LNCAP (cell line): Measurements from ENCODE around the gene CLP1.
A peak's percentile ranks its signal among the peaks of the same experiment; 100 is the strongest.

ENCODE experiments used
- TF ChIP-seq, protein P1 (sequence below): fragments of 450-650 bp; IDR thresholded peaks from 2 replicates; pipeline ENCODE4 v1.5.1; 2017; ENCODE audit warnings: mild to moderate bottlenecking

The CLP1 gene

DNA sequence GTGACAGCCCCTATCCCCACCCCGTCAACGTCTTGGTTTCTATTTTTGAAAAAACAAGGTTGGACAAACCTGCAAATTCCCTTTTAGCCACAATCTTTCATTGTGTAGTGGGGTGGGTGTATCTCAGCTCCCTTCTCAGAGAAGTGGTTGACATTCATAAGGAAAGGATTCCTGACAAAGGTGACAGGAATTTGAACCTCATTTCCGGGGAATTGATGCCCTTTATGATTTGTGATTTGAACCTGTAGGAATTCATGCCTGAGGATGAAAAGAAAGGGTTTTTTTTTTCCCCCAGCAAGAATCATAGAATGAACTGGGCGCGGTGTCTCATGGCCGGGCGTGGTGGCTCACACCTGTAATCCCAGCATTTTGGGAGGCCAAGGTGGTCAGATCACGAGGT is 22.3 kb upstream of the CLP1 start:
- TF ChIP-seq, protein P1, sequence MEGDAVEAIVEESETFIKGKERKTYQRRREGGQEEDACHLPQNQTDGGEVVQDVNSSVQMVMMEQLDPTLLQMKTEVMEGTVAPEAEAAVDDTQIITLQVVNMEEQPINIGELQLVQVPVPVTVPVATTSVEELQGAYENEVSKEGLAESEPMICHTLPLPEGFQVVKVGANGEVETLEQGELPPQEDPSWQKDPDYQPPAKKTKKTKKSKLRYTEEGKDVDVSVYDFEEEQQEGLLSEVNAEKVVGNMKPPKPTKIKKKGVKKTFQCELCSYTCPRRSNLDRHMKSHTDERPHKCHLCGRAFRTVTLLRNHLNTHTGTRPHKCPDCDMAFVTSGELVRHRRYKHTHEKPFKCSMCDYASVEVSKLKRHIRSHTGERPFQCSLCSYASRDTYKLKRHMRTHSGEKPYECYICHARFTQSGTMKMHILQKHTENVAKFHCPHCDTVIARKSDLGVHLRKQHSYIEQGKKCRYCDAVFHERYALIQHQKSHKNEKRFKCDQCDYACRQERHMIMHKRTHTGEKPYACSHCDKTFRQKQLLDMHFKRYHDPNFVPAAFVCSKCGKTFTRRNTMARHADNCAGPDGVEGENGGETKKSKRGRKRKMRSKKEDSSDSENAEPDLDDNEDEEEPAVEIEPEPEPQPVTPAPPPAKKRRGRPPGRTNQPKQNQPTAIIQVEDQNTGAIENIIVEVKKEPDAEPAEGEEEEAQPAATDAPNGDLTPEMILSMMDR: no peak

DNA sequence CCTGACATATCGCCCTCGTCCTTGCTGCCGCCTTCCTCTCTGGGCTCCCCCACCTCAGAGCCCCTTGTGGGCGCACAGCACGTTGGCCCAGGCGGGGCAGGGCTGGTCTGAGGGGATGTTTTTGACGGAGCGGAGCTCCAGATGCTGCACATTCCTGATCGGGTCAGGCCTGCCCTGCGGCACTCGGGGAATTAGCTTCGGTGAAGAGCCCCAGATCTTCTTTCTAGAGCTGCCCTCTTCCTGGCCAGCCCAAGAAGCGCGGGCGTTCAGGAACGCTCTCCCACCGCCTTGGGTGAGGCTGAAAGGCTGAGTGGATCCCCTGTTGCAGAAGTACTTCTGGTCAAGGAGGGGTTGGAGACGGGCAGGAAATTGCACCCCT is 19.9 kb upstream of the CLP1 start:
- TF ChIP-seq, protein P1: no peak

DNA sequence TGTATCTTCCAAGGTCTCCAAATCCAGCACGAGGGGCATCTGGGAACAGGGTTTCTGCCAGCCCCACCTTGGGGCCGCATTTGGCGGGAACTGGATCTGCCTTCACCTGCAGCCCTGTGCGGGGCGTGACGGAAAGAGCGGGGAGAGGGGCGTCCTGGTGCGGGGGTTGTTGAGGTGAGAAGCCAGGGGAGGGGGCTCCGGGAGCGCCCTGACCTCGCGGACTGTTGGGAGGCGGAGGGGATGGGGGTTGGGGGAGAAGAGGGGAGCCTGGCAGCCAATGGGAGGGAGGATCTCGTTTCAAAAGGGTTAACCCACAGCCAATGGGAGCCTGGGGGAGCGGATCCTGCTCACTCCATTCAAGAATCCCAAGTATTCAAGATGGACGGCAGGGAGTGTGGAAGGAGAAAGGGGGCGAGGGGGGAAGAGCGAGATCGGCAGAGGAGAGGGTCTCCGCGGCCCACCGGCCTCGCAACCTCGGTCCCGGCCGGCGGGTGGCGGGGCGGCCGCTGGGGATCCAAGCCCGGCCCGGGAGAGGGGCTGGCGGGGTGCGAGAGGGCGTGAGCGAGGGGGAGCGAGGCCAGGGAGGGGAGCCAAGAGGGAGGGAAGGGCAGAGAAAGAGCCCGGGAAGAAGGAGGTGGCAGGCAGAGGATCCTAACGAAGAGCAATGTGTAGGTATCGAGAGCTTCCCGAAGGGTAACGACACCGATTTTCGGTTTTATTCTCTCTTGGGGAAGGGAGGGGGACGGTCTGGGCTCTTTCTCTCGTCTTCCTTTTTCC is 19.4 kb upstream of the CLP1 start:
- TF ChIP-seq, protein P1: no peak

DNA sequence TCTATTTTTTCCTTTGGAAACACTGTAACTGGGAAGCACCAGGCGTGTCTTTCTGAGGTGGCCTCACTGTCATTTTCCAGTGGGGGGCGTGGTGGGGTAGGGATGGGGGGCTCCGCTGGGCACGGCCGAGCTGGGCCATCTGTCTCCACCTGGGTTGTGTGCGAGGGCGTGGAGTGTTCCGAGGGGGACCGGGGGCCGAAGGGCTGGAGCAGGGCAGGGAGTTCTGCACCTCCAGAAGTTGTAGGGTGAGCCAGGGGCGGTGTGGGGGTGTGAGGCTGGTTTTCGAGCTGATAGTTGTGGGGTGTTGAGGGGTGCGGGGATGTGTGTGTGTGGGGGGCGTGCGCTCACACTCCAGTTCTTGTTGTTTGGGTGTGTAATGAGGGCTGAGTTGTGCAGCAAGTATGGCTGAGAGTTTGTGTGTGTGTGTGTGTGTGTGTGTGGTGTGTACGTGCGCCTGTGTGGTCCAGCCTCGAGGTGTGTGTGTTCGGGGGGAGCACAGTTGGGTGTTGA is 18.7 kb upstream of the CLP1 start:
- TF ChIP-seq, protein P1: no peak

DNA sequence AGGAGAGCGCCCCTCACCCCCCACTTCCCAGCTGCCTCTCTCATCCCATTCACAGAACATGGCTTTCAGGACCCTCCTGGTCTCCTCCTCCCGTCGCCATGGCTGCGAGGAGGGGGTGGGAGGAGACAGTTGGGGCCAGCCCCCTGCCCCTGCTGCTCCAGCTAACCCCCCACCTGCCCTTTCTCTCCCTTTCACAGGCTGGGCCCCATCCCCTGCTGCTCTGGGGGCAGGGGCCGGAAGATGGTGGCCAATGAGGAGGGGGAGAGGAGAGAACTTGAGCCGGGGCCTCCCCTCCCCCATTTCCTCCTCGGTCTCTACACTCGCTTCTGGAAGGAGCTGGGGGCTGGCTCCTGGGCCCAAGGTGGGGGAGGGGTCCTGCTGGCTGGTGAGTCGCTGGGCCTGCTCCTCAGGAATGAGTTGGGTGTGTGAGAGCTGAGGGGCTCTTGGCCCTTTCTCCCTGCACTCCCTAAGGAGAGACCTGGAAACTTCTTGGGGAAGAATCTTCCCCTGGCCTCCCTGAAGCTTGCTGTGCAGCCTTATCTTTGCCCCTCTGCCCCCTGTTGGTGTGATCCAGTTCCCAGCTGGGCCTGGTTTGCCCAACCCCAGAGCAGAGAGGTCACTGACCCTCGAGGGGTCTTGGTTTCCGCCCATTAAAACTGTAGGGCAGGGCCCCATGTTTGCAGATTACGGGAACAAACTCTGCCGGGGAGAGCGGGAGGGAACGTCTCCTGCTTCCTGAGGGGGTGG is 18.1 kb upstream of the CLP1 start:
- TF ChIP-seq, protein P1: no peak

DNA sequence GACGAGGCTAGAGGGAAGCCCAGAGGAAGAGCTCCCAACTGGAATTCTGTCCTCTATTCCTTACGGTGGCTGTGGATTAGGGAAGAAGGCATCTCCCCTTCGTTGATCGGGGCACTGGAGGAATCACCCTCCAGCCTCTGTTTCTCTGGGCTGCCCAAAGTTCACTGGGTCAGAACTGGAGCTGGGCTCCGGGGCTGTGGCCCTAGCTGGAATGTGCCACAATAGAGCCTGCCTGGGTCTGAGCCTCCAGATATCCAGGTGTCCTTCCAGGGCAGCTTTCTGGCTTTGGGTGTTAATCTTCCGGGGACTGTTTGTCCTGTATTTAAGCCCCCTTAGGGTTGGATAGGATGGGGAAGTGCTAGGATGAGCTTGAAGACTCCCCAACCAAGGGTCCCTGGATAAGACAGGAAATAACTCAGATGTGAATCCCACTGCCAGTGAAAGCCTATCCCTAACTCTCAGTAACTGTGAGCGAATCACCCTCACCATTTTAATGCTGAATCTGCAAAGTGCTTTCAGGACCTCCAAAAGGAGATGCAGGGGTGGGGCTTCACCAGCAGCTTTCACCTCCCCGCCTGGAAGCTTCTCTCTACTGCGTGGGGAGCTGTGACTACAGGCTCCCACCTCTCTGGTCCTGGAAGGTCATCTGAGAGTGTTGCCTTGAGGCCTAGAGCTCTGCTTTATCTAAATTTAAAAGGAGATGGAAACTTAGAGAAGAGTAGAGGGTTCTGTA is 17.3 kb upstream of the CLP1 start:
- TF ChIP-seq, protein P1: no peak

DNA sequence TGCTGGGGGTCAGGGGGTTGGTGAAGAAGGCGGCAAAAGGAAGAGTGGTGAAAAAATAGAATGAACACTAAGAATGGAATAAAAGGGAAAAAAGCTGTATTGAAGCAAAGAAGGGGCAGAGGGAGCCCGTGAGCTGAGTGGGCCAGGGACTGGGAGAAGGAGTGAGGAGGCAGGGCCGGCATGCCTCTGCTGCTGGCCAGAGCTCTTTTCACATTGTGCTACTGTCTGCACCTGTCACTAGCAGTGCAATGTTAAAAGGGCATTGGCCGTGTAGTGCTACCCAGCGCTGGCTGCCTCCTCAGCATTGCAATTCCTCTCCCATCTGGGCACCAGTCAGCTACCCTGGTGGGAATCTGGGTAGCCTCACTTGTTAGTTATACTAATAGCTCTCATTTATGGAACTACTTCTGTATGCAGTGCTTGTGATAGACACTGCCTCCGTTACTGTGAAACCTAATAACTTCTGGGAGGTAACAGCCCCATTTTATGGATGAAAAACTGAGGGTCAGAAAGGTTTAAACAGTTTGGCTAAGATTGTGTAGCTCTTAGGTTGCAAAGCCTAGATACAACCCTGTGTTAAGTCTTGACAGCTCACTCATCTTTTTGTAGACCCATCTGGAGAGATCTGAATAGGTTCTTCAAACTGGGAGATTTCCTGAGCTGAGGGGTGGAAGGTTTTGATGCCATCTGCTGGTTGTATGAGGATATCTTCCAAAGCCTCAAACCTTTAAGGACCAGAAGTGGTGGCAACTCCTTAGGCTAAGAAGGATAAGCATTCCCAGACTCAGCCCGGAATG is 16.4 kb upstream of the CLP1 start:
- TF ChIP-seq, protein P1: peak; percentile 53
